Fibroblast of lung (primary cell): Measurements from ENCODE around the gene ZNF407. TPM values are rescaled to one million over a fixed set of nuclear protein-coding genes. Genes with fewer than 3 reads are reported as not detected.

Experiments used
- DNase-seq, 2 donors: peaks; one replicate each; pipeline versions ENCODE4 v3.0.0 to v3.0.0-alpha.2; 2010; ENCODE audit warnings: low read depth in 2 of 2
- H2AFZ ChIP-seq: 2 replicates; pipeline ENCODE4 v1.5.1; 2012; ENCODE audit warnings: low read length, control low read depth, inconsistent platforms
- H3K27ac ChIP-seq: 2 replicates; pipeline ENCODE4 v1.5.1; 2011; ENCODE audit warnings: low read length, control low read depth; ENCODE audit not compliant: insufficient read depth
- H3K27me3 ChIP-seq: 2 replicates; pipeline ENCODE4 v1.5.1; 2011; ENCODE audit warnings: mild to moderate bottlenecking, low read length; ENCODE audit not compliant: control insufficient read depth, insufficient read depth
- H3K36me3 ChIP-seq: 2 replicates; pipeline ENCODE4 v1.5.1; 2011; ENCODE audit warnings: low read length; ENCODE audit not compliant: control insufficient read depth, insufficient read depth
- H3K4me1 ChIP-seq: 2 replicates; pipeline ENCODE4 v1.5.1; 2011; ENCODE audit warnings: low read length; ENCODE audit not compliant: control insufficient read depth, insufficient read depth; ENCODE audit errors: extremely low read depth
- H3K4me2 ChIP-seq: 2 replicates; pipeline ENCODE4 v1.5.1; 2011; ENCODE audit warnings: low read length, control low read depth; ENCODE audit not compliant: insufficient read depth; ENCODE audit errors: extremely low read depth
- H3K4me3 ChIP-seq, 4 experiments: fragments of 200-600 bp in 1 of 4; sonication (generic) in 1 of 4; replicated peaks in 1 of 4; 2 replicates each; pipeline ENCODE4 v1.5.1; 2011 to 2016; ENCODE audit warnings: low read length in 4 of 4, low read depth in 3 of 4, mild to moderate bottlenecking in 3 of 4, control low read depth in 2 of 4, inconsistent platforms in 1 of 4, mixed read lengths in 1 of 4; ENCODE audit not compliant: insufficient read depth in 1 of 4; ENCODE audit errors: control extremely low read depth in 1 of 4
- H3K79me2 ChIP-seq: 2 replicates; pipeline ENCODE4 v1.5.1; 2012; ENCODE audit warnings: mild to moderate bottlenecking, low read length, inconsistent platforms; ENCODE audit not compliant: control insufficient read depth, insufficient read depth
- H3K9ac ChIP-seq: 2 replicates; pipeline ENCODE4 v1.5.1; 2011; ENCODE audit warnings: mild to moderate bottlenecking, low read length, control low read depth; ENCODE audit not compliant: insufficient read depth
- H3K9me3 ChIP-seq: 2 replicates; pipeline ENCODE4 v1.5.1; 2012; ENCODE audit warnings: low read depth, low read length; ENCODE audit not compliant: control insufficient read depth, insufficient read depth
- H4K20me1 ChIP-seq: 2 replicates; pipeline ENCODE4 v1.5.1; 2011; ENCODE audit warnings: low read length; ENCODE audit not compliant: control insufficient read depth, insufficient read depth; ENCODE audit errors: extremely low read depth
- EZH2 ChIP-seq: IDR thresholded peaks from 2 replicates; pipeline ENCODE4 v1.5.1; 2012; ENCODE audit warnings: low read length, control low read depth, mild to moderate bottlenecking; ENCODE audit errors: missing control alignments
- polyA plus RNA-seq, 2 donors: library from polyadenylated mRNA; depleted of rRNA in 1 of 2; stranded (reverse) in 1 of 2; unstranded in 1 of 2; fragments of >200 nt; gene quantifications; 2 replicates each; pipeline ENCODE4 v1.2.1, GENCODE V29; 2011 to 2012; ENCODE audit warnings: missing spikeins in 1 of 2
- total RNA-seq: library from RNA; depleted of rRNA; stranded (reverse); fragments of >200 nt; gene quantifications from 2 replicates; pipeline ENCODE4 v1.2.1, GENCODE V29; 2014
- TF ChIP-seq, protein P1 (sequence below), 2 donors: IDR thresholded peaks in 1 of 2; conservative IDR thresholded peaks in 1 of 2; 1 replicate in 1 of 2; 2 replicates in 1 of 2; pipeline ENCODE4 v1.5.1; 2011 to 2012; ENCODE audit warnings: low read length in 2 of 2, control low read depth in 1 of 2, inconsistent platforms in 1 of 2, low read depth in 1 of 2, mild to moderate bottlenecking in 1 of 2

The ZNF407 gene
- total and polyA plus RNA-seq, 2 donors (not counting 1 experiment from before 2014, with no cell fraction given) = 5.1 to 12.6 TPM

- H3K9ac ChIP-seq = no peak overlapping the region
- H3K36me3 ChIP-seq = no peaks in the 10 kb centered on the region
- H3K79me2 ChIP-seq = no peaks in the 10 kb centered on the region
- H3K27ac ChIP-seq = no peak overlapping the region
- no peak for DNase-seq
- no peaks in the 10 kb centered on the region for H3K4me1 ChIP-seq
- no peak overlapping the region for H2AFZ ChIP-seq
- no peak overlapping the region for H3K4me3 ChIP-seq
- no peaks in the 10 kb centered on the region for H3K9me3 ChIP-seq
- H3K27me3 ChIP-seq = no peaks in the 10 kb centered on the region
- TF ChIP-seq, protein P1, sequence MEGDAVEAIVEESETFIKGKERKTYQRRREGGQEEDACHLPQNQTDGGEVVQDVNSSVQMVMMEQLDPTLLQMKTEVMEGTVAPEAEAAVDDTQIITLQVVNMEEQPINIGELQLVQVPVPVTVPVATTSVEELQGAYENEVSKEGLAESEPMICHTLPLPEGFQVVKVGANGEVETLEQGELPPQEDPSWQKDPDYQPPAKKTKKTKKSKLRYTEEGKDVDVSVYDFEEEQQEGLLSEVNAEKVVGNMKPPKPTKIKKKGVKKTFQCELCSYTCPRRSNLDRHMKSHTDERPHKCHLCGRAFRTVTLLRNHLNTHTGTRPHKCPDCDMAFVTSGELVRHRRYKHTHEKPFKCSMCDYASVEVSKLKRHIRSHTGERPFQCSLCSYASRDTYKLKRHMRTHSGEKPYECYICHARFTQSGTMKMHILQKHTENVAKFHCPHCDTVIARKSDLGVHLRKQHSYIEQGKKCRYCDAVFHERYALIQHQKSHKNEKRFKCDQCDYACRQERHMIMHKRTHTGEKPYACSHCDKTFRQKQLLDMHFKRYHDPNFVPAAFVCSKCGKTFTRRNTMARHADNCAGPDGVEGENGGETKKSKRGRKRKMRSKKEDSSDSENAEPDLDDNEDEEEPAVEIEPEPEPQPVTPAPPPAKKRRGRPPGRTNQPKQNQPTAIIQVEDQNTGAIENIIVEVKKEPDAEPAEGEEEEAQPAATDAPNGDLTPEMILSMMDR (conservative IDR thresholded peaks at IDR 0.05 in 1 of 2, IDR thresholded peaks at IDR 0.05 in 1 of 2; ENCODE audit: low read depth in 1 of 2, low read length in 2 of 2) = no peak
- no peak for TF ChIP-seq EZH2
- no peaks in the 10 kb centered on the region for H4K20me1 ChIP-seq
- no peak overlapping the region for H3K4me2 ChIP-seq
These were observed 40.5 kb downstream of the ZNF407 start for GRCh38 chr18:74638210-74638609.

DNA sequence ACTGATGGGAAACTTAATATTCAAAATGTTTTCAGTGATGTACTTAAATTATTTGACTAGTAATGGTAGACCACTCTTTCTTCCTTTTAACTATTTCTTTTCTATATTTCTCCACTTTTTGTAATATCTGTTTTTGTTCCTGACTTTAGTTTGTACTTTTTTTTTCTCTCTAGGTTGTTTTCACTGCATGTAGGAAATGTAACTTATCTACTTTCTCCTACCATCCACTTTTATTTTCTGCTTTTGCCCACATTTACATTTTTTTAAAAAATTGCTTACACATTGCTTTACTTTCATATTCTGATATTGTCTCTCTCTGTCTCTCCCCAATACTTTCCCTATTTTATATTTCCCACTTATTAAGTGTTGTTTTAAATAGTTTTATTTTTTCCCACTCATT lies 47.0 kb downstream of the ZNF407 start:
- Histone ChIP-seq H2AFZ (no peak overlapping the region), H4K20me1 (no peaks in the 10 kb centered on the region), H3K27ac (no peak overlapping the region), H3K4me1 (no peaks in the 10 kb centered on the region), H3K4me3 (no peak overlapping the region), H3K79me2 (no peaks in the 10 kb centered on the region), H3K9me3 (no peaks in the 10 kb centered on the region), H3K9ac (no peak overlapping the region), H3K36me3 (no peaks in the 10 kb centered on the region), H3K27me3 (no peaks in the 10 kb centered on the region), H3K4me2 (no peak overlapping the region)
- no peak for DNase-seq
- TF ChIP-seq, protein P1 (conservative IDR thresholded peaks at IDR 0.05 in 1 of 2, IDR thresholded peaks at IDR 0.05 in 1 of 2; ENCODE audit: low read depth in 1 of 2, low read length in 2 of 2) = no peak
- TF ChIP-seq EZH2 = no peak

- Histone ChIP-seq H3K4me3 (no peak overlapping the region), H3K79me2 (no peaks in the 10 kb centered on the region), H2AFZ (no peak overlapping the region), H3K27ac (no peak overlapping the region), H3K4me1 (no peaks in the 10 kb centered on the region), H3K4me2 (no peak overlapping the region), H3K27me3 (no peaks in the 10 kb centered on the region), H3K36me3 (no peaks in the 10 kb centered on the region), H4K20me1 (no peaks in the 10 kb centered on the region), H3K9ac (no peak overlapping the region), H3K9me3 (no peaks in the 10 kb centered on the region)
- peak; percentile 41 to 43 for DNase-seq
- TF ChIP-seq EZH2 = no peak
- TF ChIP-seq, protein P1 (conservative IDR thresholded peaks at IDR 0.05 in 1 of 2, IDR thresholded peaks at IDR 0.05 in 1 of 2; ENCODE audit: low read depth in 1 of 2, low read length in 2 of 2) = no peak
These were observed 48.0 kb downstream of the ZNF407 start for GRCh38 chr18:74645679-74646078.
